Stimulated activated CD8-positive, alpha-beta memory T cell treated with anti-CD3 and anti-CD28 coated beads, Interleukin-4, amount 100 ng/mL, for 4 hours (primary cell): ENCODE results near the gene SLC9A1.

Source experiments
- DNase-seq, 2 donors: peaks; one replicate each; pipeline ENCODE4 v3.0.0-alpha.2; 2020; ENCODE audit warnings: low read depth in 2 of 2, low spot score in 1 of 2

SLC9A1 gene

DNA sequence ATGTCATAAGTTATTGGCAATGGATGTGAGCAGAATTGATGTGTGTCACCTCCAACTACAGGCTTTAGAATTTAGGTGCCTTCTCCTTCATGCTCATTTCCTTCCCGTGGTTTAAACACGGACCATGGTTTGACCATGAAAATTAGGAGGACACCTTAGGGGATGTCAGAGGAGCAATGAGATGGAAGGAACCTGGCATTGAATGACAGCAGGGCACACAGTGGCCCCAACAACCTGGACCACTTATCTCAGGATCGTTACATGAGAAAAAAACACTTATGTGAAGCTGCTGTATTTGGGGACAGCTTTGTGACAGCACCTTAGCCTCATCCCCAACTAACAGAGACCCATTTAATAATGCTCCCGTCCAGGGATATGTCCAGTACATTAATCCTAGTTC, 70.8 kb downstream of the SLC9A1 start:
- no peak for DNase-seq

DNA sequence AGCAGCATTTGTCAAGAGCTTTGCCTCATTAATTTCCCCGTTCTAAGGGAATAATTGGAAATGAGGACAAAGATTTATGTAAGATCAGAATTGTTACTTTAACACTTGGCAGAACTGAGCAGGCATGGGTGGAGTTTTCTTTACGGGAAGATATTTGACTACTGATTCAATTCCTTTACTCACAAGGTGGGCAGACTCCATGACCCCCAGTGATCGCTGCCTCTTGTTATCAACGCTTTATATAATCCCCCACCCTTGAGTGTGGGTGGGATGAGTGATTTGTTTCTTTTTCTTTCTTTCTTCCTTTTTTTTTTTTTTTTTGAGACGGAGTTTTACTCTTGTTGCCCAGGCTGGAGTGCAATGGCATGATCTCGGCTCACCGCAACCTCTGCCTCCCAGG, 77.0 kb downstream of the SLC9A1 start:
- DNase-seq = no peak

DNA sequence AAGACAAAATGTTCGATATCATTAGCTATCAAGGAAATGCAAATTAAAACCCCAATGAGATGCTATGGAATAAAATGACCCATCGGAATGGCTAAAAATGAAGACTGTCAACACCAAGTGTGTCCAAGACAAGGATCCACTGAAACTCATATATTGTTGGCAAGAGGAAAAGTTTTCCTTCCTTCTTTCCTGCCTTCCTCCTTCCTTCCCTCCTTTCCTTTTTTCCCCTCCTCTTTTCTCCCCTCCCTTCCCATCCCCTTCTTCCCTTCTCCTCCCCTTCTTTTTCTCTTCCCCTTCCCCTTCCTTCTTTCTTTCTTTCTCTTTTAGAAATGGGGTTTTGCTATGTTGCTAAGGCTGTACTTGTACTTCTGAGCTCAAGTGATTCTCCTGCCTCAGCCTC, 78.1 kb downstream of the SLC9A1 start:
- DNase-seq = no peak

DNA sequence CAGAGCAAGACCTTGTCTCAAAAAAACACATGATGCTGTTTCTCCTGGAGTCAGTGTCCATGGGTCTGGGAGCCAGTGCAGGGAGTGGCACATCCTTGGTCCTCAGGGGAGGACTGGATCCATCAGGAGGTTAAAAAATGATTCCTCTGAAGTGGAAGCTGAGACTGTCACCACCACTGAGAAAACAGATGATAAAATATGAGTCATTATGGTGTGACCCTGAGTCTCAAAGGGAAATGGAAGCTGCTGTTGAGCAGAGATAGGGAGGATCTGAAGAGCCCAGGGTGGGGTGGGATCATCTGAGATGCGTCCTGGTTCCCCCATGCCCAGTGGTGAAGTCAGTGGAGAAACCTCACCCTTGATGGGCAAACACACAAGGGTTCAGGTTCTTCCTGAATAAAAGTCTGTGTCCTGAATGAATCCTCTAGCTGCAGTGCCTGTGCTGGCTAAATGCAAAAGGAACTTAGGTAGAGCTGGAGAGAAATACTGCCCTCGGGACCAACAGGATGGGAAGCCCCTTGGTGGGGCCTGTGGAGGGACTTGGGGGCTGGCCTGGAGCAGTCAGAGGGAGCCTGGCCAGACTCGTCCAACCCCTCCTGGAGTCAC, 80.6 kb downstream of the SLC9A1 start:
- DNase-seq = no peak

DNA sequence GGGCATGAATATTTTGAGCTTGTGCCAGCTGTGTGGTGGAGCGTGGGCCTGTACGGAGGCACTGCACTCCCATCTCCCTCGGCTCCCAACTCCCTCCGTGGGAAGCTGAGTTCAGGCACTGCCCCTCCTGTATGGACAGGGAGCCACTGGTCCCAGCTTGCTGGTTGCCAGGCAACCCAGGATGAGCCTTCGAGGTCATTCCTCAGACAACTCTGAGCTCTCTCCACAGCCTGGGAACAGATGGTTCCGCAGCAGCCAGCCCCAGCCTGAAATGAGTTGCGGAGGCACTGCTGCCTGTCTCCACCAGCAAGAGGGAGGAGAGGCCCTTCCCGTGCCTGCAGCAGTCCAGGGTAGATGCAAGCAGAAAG, 83.9 kb downstream of the SLC9A1 start:
- DNase-seq = no peak

DNA sequence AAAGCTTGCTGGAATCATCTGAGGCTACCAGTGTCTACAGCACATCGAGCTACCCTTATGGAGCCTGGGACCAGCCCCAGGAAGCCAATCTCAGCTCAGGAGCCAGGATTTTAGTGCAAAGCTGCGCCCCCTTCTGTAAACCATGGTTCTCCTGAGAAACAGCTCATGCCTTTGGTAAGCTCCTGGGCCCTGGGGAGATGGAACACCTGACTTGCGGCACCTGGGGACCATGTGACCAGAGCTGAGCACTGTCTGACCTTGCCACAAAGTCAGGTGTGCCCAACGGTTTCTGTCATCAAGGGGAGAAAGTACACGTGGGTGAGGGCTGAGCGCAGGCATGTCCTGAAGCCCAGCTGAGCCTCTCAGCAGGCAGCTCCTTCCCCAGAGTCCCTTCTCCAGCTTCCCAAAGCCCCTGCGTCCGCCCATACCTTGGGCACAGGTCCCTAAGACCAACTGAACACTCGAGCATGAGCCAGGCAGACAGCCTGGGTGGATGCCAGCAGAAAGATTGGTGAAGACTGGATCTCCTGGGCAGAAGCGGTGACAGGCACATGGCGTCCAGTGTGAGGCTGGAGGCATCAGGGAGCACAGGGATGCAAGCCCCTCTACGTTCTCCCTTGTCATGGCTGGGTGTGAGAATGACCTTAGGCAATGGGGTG, 84.4 kb downstream of the SLC9A1 start:
- no peak for DNase-seq

DNA sequence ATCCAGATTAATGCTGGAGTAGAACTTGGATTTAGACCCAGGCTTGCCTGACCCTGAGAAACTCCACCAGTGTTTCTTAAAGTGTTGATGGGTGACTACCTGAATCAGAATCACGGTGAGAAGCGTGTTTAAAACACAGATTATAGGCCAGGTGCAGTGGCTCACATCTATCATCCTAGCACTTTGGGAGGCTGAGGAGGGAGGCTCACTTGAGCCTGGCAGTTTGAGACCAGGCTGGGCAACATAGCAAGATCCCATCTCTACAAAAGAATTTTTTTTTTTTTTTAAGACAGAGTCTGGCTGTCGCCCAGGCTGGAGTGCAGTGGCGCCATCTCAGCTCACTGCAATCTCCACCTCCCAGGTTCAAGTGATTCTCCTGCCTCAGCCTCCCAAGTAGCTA, 86.0 kb downstream of the SLC9A1 start:
- no peak for DNase-seq

DNA sequence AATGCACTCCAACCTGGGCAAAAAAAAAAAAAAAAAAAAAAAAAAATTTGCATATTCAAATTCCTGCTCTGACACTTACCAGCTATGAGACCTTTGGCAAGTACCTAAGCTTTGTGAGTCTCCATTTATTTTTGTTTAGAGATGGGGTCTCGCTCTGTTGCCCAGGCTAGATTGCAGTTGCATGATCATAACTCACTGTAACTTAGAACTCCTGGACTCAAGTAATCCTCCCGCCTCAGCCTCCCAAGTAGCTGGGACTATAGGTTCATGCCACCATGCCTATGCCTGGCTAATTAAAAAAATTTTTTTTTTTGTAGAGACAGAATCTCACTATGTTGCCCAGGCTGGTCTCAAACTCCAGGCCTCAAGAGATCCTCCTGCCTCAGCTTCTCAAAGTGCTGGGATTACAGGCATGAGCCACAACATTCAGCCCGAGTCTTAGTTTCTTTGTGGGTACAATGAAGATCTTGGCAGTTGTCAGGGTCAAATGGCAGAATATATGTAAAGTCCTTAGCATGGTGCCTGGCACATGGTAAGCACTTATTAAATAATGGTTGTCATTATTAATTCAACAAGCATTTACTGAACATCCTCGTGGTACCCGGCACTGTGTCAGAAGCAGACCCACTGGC, 88.8 kb downstream of the SLC9A1 start:
- no peak for DNase-seq

DNA sequence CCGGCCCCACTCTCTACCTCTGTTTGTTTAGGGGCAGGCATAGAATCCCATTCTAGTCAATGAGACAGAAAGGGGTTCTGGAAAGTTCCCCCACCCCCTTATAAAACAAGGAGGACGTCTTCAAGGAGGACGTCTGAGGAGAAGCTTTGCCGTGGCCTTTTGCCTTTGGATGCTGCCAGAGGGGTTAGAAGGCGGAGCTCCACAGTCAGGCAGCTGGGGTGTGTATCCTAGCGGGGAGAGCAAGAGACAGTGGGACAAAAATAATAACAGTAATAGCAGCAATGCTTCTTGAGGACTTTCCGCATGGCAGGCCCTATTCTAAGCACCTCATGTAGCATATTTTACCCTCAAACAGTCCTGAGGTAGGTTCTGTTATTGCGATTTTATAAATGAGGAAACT, 94.0 kb downstream of the SLC9A1 start:
- DNase-seq = no peak

DNA sequence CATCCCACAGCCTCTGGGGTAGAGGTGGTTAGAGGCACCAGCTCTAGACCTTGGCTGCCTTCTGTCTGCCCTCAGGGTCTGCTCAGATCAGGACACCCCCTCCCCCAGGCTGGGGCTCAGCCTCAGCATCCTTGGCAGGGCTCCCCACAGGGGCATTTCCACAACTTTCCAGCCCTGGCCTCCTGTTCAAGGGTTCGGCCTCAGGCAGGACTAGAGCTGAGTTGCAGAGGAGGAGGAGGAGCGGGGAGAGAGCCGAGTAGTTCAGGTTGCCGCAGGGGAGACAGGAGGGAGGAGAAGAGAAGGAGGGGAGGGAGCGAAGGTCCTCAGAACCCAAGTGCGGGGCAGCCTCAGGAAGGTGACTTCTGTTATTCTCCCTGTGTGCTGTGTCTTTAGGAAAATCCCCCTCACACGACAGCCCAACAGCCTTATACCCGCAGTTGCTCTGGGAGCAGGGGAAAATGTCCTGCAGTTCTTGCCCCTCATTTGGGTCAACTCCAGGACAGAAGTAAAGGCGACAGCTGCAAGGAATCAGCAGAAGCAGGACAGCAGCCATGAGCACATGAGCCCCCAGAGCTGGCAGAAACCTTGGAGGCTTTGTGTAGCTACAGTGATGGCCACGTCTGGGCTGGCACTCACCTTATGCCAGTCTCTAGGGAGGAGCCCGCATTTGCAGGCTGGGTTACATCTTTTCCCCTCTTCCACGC, 95.8 kb downstream of the SLC9A1 start:
- DNase-seq = no peak

DNA sequence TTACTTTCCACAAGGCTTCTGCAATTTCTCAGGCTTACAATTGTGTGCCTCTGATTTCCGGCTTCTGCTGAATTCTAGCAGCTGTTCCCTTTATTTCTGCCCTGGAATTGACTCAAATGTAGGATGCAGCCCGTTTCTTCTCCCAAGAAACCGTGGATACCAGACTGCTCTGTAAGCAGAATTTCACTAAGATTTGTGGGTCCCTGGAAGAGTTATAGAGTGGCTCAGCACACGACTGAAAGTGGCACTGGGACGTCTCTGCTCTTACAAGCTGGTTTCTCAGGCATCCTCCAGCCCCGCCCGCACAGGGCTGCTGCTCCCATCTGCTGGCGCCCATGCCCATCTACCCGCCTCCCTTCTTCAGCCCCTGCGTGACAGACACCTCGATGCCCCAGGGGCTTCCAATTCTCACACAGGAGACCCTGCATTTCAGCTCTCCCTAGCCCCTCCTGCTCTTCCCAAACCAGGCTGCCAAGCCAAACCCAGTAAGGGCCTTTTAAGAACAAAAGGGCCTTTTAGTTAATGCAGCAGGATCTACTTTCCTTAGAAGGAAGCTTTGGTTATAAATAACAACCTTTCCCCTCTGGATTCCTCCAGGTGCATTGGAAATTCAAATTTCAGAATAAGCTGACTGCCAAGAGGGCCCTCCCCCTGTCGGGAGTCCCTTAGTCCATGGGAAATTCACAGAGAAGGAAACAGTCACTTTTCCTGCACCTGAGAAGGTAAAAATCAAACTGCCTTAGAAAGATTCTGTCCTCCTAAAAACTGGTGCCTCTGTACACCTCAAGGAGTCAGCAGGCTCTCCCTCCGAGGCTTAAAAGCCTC, 96.9 kb downstream of the SLC9A1 start:
- DNase-seq = no peak

DNA sequence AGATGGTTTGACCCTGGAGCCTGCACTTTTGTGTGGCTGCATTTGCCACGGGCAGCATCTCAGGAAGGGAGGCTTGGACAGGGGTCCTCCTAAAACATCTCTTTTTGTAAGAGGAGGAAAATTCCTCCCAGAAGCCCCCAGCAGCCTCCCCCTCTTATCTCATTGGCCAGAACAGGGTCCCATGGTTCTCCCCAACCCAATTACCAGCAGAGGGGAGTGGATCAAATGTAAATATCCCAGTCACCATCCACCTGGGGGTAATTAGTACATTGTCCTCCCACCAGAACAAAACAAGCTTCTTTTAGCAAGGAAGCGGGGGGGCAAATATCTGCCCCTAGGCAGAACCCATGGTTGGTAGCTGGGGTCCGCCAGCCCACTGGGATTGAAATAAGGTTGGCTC, 97.5 kb downstream of the SLC9A1 start:
- DNase-seq = no peak

DNA sequence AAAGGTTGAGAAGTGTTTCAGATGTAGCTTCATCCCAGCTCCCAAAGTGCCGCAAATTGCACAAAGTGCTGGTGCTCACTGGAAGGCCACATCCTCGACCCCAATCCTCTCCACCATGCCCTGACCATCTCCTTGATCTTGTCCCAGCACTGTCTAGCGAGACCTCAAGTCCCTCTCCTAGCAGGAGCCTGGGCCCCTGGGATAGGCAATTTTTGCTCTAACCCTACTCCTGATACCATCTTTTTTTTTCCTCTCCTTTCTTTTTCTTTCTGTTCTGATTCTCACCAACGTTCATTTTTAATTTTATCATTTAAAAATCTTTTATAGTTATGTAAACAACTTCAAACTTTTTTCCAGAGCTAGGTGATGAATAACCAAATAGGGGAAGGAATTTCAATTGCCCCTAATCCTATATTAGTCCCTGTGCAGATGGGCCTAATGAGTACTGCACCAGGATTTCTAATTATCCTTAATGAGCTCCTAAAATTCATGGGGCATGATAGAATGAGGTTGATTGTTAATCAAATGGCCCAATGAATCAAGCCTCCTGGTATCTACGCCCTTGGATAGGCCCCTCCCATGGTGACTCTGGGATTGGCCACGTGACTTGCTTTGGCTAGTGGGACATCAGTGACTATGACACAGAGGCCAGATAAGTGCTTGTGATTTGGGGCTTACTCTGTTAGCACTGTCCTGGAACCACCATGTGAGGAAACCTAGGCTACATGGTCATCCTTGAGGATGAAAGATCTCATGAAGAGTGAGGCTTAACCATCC, 100.8 kb downstream of the SLC9A1 start:
- DNase-seq = no peak

DNA sequence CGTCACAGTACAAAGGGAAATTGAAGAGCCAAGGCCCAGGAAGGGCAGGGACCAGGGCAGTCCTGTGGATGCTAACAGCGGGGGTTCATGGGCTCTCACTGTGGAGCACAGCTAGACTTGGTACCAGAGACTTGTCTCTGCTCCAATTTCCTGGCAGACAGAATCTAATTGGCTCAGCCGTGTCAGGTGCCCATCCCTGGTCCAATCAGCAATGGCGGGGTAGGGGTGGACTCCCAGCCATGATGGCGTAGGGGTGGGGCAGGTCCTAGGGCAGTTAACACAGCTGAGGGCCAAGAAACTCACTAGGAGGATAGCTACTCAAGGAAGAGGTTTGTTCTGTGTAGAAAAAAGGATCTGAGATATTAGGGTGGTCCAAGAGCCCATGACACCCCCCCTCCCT, 102.4 kb downstream of the SLC9A1 start:
- DNase-seq = no peak

DNA sequence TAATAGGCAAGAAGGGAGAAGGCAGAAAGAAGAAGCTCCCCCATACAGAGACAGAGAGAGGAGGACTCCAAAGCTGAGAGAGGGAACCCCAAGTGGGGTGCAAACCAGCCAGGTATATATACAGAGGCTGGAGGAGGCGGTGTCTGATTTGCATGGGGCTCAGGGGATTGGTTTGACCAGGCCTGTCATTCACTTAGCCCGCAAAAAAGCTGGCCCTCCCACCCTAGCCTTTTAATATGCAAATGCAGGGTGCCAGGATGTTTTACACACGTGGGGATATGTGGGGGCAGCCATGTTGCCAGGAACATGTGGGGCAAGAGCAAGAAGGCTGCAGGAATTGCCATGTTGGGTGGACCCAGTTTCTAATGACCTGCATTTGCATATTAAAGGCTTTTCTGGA, 105.3 kb downstream of the SLC9A1 start:
- no peak for DNase-seq

DNA sequence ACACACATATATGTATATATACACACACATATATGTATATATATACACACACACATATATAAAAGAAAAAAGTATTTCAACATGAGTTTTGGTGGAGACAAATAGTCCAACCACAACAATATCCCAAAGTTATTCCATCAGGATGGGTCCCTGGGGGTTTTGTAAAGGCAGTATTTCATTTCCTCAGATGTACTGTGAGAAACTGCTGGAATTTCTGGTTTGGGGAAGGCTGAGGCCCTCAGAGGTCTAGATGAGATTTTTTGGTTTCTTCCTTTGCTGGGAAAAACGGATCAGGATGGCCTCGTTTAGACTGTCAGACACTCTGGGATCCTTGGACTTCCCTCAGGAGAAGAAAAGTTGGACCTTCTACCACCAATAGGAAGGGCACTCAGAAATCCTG, 105.8 kb downstream of the SLC9A1 start:
- no peak for DNase-seq
